Small intestine (tissue), 7 donors: Measurements from ENCODE around the gene SLC66A2. TPM values are rescaled to one million over a fixed set of nuclear protein-coding genes. Genes with fewer than 3 reads are reported as not detected.
"Not testable (repeated sequence)": the region's sequence is repeated elsewhere in the genome, so short reads cannot be mapped to it uniquely, and the experiment has no call there.

Experiments
- DNase-seq, 2 donors: peaks; one replicate each; pipeline versions ENCODE4 v3.0.0 to v3.0.0-alpha.2; 2013
- FAIRE-seq: peaks from 2 replicates; lab custom pipeline; 2012; peaks lifted over from hg19 to GRCh38; lab: Jason Lieb, UNC
- H3K27ac ChIP-seq, 3 donors: one replicate each; pipeline ENCODE4 v1.5.1; 2013; ENCODE audit warnings: low read length in 2 of 3, mild to moderate bottlenecking in 2 of 3, control low read depth in 1 of 3, inconsistent platforms in 1 of 3, low read depth in 1 of 3, moderate library complexity in 1 of 3
- H3K27me3 ChIP-seq, 3 donors: one replicate each; pipeline ENCODE4 v1.6.1; 2013; ENCODE audit warnings: low read length in 3 of 3, inconsistent platforms in 1 of 3; ENCODE audit not compliant: control insufficient read depth in 3 of 3, insufficient read depth in 3 of 3
- H3K36me3 ChIP-seq, 3 donors: one replicate each; pipeline ENCODE4 v1.6.1; 2013; ENCODE audit warnings: low read length in 3 of 3, inconsistent platforms in 1 of 3, low read depth in 1 of 3, mild to moderate bottlenecking in 1 of 3, moderate library complexity in 1 of 3; ENCODE audit not compliant: control insufficient read depth in 3 of 3, insufficient read depth in 2 of 3
- H3K4me1 ChIP-seq, 3 donors: one replicate each; pipeline ENCODE4 v1.6.1; 2013; ENCODE audit warnings: low read length in 2 of 3, inconsistent platforms in 1 of 3, low read depth in 1 of 3, mild to moderate bottlenecking in 1 of 3, moderate library complexity in 1 of 3; ENCODE audit not compliant: control insufficient read depth in 3 of 3, insufficient read depth in 2 of 3
- H3K4me3 ChIP-seq, 3 donors: one replicate each; pipeline ENCODE4 v1.5.1; 2013; ENCODE audit warnings: low read length in 3 of 3, control low read depth in 1 of 3, inconsistent platforms in 1 of 3, low read depth in 1 of 3, mild to moderate bottlenecking in 1 of 3, moderate library complexity in 1 of 3
- H3K9me3 ChIP-seq, 2 donors: one replicate each; pipeline ENCODE4 v1.6.1; 2013; ENCODE audit warnings: low read depth in 1 of 2, low read length in 1 of 2; ENCODE audit not compliant: control insufficient read depth in 2 of 2, insufficient read depth in 1 of 2
- WGBS, 3 donors: extraction: QIAGEN DNeasy Blood & Tissue Kit; methylation state at CpG; one replicate each; pipeline ENCODE4 v1.1.7; 2013; 5-methylcytosine and 5-hydroxymethylcytosine counted together
- polyA plus RNA-seq, 4 donors: library from polyadenylated mRNA; stranded (reverse) in 3 of 4; unstranded in 1 of 4; fragments of 200-250 nt in 3 of 4; fragments of 120-200 nt in 1 of 4; gene quantifications; one replicate each; pipeline versions ENCODE4 v1.2.1 to v1.2.3, GENCODE V29; 2013
- donor health status: healthy with polysubstance abuse.
- donor health status: control.
- donor health status: control.
- donor health status: Bipolar disorder and iron deficiency.
- donor health status: healthy.

SLC66A2 gene
- polyA plus RNA-seq, 4 donors = 15.0 to 30.3 (median 17.8) TPM

GRCh38 chr18:79884294-79884962 is 67.0 kb downstream of the SLC66A2 start:
- Histone ChIP-seq H3K27ac (no peak overlapping the region), H3K4me3 (no peak overlapping the region), H3K9me3 (peaks cover 0 to 37% of the 10 kb centered on the region in 2 donors), H3K4me1 (no peaks in the 10 kb centered on the region), H3K36me3 (no peaks in the 10 kb centered on the region), H3K27me3 (no peaks in the 10 kb centered on the region)
- no peak for DNase-seq
- no peak for FAIRE-seq
- 88 to 91% (median 88%) methylated on average over 27 to 29 of the region's 29 CpGs for WGBS, 3 donors

GRCh38 chr18:79883461-79884293 is 67.8 kb downstream of the SLC66A2 start:
- H3K36me3 ChIP-seq = no peaks in the 10 kb centered on the region
- H3K4me1 ChIP-seq = no peaks in the 10 kb centered on the region
- DNase-seq (no peak), FAIRE-seq (no peak)
- no peak overlapping the region for H3K27ac ChIP-seq
- no peaks in the 10 kb centered on the region for H3K27me3 ChIP-seq
- peaks cover 0 to 36% of the 10 kb centered on the region in 2 donors for H3K9me3 ChIP-seq
- H3K4me3 ChIP-seq = no peak overlapping the region
- 88 to 93% (median 90%) methylated on average over 29 to 31 of the region's 31 CpGs for WGBS, 3 donors

- WGBS, 3 donors = 96 to 98% (median 96%) methylated on average over 65 to 68 of the region's 68 CpGs
- Histone ChIP-seq H3K9me3 (peaks cover 0 to 32% of the 10 kb centered on the region in 2 donors), H3K4me3 (no peak overlapping the region), H3K27ac (no peak overlapping the region), H3K36me3 (no peaks in the 10 kb centered on the region), H3K27me3 (no peaks in the 10 kb centered on the region), H3K4me1 (no peaks in the 10 kb centered on the region)
- FAIRE-seq (no peak), DNase-seq (no peak)
These were observed 68.8 kb downstream of the SLC66A2 start for GRCh38 chr18:79882522-79883241.

GRCh38 chr18:79881695-79882094 is 69.8 kb downstream of the SLC66A2 start:
- H3K4me1 ChIP-seq = no peaks in the 10 kb centered on the region
- FAIRE-seq (no peak), DNase-seq (no peak)
- H3K36me3 ChIP-seq = no peaks in the 10 kb centered on the region
- 87 to 92% (median 88%) methylated on average over 11 of the region's 11 CpGs for WGBS, 3 donors
- H3K27ac ChIP-seq = no peak overlapping the region
- H3K27me3 ChIP-seq = no peaks in the 10 kb centered on the region
- no peak overlapping the region for H3K4me3 ChIP-seq
- peaks cover 0 to 24% of the 10 kb centered on the region in 2 donors for H3K9me3 ChIP-seq

- Histone ChIP-seq H3K4me3 (no peak overlapping the region), H3K36me3 (no peaks in the 10 kb centered on the region), H3K27me3 (no peaks in the 10 kb centered on the region), H3K9me3 (peaks cover 0 to 15% of the 10 kb centered on the region in 2 donors), H3K4me1 (no peaks in the 10 kb centered on the region), H3K27ac (no peak overlapping the region)
- FAIRE-seq = no peak
- 88 to 90% (median 90%) methylated on average over 12 of the region's 12 CpGs for WGBS, 3 donors
- no peak for DNase-seq
These were observed 71.9 kb downstream of the SLC66A2 start for GRCh38 chr18:79879566-79879965.

GRCh38 chr18:79878741-79879378 is 72.6 kb downstream of the SLC66A2 start:
- FAIRE-seq = no peak
- no peak for DNase-seq
- Histone ChIP-seq H3K9me3 (peaks cover 0 to 8% of the 10 kb centered on the region in 2 donors), H3K27ac (no peak overlapping the region), H3K4me1 (no peaks in the 10 kb centered on the region), H3K27me3 (no peaks in the 10 kb centered on the region), H3K36me3 (no peaks in the 10 kb centered on the region), H3K4me3 (no peak overlapping the region)
- 87 to 93% (median 88%) methylated on average over 20 of the region's 20 CpGs for WGBS, 3 donors

GRCh38 chr18:79878246-79878645 is 73.2 kb downstream of the SLC66A2 start:
- 92 to 94% (median 93%) methylated on average over 22 to 25 of the region's 25 CpGs for WGBS, 3 donors
- not testable (repeated sequence) for H3K9me3 ChIP-seq, DNase-seq, H3K27me3 ChIP-seq, H3K4me3 ChIP-seq, H3K4me1 ChIP-seq, H3K36me3 ChIP-seq, H3K27ac ChIP-seq, FAIRE-seq
